GM12801 (cell line): Measurements from ENCODE around the gene CERS4.

Source experiments
- CTCF ChIP-seq: IDR thresholded peaks from one replicate; pipeline ENCODE4 v1.5.1; 2011; ENCODE audit warnings: control low read depth; ENCODE audit not compliant: insufficient read length; ENCODE audit errors: extremely low read depth

The CERS4 gene

DNA sequence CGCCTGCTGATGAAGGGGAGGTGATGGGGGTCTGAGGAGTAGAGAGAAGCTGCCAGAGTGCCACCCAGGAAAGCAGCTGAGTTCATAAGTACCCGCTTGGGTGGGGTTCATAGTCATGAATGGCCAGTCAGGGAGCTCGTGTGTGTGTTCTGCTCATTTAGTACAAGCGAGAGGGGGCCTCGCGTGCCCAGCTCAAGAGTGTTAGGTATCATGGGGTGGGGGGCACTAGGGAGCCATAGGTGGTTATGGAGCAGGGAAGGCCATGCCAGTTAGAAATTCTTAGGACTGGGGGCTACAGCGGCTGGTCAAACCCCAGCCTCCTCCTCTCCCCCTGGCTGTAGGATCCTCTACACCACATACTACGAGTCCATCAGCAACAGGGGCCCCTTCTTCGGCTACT is 52.2 kb downstream of the CERS4 start:
- no peak for TF ChIP-seq CTCF

- no peak for TF ChIP-seq CTCF
Measured at GRCh38 chr19:8261881-8262280, 52.7 kb downstream of the CERS4 start.

GRCh38 chr19:8262431-8262830 is 53.3 kb downstream of the CERS4 start:
- TF ChIP-seq CTCF, result no peak

DNA sequence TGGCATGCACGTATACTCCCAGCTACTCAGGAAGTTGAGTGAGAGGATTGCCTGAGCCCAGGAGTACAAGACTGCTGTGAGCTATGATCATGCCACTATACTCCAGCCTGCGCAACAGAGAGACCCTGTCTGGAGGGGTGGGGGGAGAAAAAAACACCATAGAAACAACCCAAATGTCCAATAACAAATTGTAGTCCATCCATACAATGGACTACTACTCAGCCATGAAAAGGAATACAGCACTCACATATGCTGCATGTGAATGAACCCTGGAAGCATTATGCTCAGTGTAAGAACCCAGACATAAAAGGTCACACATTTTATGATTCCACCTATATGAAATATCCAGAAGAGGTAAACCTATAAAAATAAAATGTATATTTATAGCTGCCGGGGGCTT is 56.7 kb downstream of the CERS4 start:
- TF ChIP-seq CTCF, result no peak

GRCh38 chr19:8269724-8270123 is 60.6 kb downstream of the CERS4 start:
- no peak for TF ChIP-seq CTCF

DNA sequence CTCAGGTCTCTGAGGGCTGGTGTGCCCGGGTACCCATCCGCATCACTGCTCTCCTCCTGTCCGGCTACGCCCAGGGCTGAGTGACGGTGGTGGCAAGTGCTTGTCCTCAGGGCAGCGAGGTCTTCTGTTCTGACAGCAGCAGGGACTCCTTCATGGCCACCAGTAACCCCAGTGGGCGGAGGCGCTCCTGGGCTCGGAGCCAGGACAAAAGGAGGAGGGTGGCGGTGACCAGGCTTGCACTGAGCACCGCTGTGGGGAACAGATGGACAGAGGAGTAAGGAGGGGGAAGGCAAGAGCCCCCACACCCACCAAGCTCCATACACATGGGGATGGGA is 93.2 kb downstream of the CERS4 start:
- TF ChIP-seq CTCF, result no peak

- no peak for TF ChIP-seq CTCF
Measured at GRCh38 chr19:8302734-8303133, 93.6 kb downstream of the CERS4 start.
